Left forelimb (tissue), 1 donor: Measurements from ENCODE around the gene BCAT1.
A peak's percentile ranks its signal among the peaks of the same experiment; 100 is the strongest.

Source experiments
- DNase-seq: peaks from one replicate; pipeline ENCODE4 v3.0.0-alpha.2; 2018; ENCODE audit warnings: low spot score

The BCAT1 gene, protein sequence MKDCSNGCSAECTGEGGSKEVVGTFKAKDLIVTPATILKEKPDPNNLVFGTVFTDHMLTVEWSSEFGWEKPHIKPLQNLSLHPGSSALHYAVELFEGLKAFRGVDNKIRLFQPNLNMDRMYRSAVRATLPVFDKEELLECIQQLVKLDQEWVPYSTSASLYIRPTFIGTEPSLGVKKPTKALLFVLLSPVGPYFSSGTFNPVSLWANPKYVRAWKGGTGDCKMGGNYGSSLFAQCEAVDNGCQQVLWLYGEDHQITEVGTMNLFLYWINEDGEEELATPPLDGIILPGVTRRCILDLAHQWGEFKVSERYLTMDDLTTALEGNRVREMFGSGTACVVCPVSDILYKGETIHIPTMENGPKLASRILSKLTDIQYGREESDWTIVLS

DNA sequence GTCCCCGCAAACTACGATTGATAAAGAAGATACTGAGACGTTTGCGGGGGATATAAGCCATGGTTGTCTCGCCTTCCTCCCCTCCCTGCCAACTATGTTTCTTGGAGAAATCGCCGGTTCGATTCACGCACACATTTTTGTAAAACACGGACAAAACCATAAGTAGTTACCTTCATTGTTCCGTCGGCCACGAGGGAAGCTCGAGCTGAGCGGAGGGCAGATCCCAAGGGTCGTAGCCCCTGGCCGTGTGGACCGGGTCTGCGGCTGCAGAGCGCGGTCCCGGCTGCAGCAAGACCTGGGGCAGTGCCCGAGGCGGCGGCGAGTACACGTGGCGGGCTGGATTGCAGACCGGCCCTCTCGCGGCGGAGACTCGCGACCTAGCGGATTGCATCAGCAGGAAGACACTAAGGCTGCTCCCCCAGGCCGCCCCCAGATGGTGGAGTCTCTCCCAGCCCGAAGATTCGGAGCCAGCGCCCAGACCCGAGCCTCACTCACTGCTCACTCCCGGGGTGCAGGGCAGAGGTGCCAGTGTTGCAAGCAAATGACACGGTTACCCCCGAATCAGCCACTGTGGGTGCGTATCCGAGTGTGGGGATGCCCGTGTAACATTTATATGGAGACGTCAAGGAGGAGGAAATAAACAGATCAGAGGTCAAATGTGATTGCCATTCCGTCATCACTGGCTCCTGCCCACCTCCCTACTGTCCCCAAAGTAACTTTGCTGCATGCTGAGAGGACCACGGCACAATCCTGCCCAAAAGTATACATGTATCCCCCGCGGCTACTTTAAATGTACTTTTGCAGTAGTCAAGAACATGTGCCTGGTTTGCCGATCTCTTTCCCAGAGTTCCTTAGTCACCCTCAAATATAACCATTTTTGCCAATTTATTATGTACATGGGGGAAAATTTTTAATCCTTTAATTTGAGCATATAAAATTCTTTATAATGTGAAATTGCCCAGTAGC is at the start of gene BCAT1:
Gene BCAT1, minus strand, starts transcription at position 345 of the 966 bp plus-strand sequence. Its CDS starts 169 bp downstream, at position 176.
- DNase-seq: peak; percentile 87

DNA sequence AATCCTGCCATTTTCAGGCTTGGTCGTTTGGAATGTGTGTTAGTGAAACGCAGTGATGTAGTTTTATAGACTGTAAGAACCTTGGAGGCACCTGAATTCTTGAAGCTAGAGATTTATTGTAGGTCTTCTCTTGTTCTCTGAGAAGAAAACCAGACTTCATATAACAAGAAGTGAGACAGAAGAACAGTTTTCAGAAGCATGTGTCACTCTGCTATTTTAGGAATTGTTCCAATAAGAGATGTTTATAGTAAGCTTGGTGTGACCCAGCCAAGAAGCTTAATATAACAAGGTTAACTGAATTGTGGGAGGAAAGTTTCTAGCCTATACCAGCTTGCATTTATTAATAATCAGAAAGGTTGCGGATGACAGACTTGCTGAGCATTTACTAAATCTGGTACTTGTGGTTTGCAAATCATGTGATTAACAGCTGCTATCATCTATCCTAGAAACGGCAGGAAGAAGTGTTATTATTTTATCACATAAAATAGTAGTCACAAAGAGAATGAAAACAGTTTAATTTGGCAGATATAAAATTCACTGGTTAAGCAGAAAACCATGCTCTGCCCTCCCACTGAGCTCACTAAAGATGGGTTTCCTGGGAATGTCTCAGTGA is 49.2 kb upstream of the BCAT1 start:
- DNase-seq: no peak

DNA sequence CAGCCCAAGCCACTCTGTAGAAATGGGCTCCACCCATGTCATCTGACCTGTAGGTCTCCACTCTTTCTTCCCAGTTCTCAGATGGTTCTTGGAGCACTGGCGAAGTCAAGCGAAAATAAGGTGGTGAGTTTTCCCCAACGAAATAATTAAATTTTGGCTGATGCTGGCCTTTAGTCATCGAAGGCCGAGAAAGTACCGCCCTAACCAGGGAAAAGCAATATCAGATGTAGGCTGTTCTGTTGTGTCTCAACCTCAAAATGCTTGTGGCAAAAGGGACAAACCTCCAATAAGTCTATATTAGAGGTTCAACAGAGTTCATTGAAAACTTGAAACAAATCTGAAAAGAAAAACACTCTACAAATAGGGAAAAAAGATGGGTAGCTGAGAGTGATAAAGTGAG is 48.6 kb upstream of the BCAT1 start:
- no peak for DNase-seq

DNA sequence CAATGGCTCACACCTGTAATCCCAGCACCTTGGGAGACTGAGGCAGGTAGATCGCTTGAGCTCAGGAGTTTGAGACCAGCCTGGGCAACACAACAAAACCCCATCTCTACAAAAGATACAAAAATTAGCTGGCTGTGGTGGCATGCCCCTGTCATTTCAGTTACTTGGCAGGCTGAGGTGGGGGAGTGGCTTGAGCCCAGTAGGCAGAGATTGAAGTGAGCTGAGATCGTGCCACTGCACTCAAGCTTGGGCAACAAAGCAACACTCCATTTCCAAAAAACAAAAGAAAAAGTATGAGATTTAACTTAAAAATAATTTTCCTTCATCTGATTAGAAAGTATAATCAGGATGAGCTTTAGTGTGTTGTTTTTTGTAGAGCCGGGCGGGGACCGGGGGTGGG is 47.9 kb upstream of the BCAT1 start:
- DNase-seq: no peak

DNA sequence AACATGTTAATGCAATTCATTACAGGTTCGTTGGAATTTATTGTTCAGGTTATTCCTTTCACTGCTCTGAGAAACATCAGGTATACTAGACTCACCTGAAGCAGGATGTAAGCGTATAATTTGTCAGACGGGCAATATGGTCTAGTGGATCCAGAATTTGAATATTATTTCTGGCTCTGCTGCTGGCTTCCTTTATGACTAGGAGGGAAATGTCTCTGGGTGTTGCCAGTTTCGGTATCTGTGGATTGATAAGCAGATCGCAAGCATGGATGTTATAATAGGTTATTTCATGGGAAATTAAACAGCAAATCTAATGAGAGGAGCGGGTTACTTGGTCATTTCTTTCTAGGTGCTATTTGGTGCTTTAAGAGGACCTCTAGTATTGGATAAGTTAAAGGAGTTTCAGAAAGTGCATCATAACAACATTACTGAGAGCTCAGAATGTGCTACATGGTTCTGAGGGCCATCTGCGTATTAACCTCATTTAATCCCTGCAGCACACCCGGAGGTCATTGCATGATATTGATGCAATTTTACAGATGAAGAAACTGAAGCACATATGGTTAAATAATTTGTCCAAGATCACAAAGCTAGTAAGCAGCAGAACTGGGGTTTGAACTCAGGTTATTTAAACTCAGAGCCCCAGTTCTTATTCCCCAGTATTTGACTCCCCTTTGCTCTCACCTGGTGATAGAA is 47.3 kb upstream of the BCAT1 start:
- no peak for DNase-seq

DNA sequence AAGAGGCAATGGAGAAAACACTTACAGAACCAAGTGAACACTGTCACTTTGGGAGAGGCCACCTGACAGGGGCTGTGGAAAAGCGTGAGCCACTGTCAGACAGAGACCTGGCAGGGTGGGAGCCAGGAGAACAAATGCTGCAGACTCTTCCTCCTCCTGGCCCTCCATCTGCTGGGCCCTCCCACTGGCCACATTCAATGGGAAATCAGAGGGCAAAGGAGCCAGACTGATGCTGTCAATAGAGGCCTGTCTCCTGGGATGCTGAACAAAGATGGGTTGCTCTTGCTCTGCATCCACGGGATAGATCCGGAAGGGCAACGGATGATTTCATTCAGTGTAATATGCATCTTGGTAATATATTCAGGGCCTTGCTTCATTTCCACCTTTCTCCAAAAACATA is 44.9 kb upstream of the BCAT1 start:
- DNase-seq: no peak

DNA sequence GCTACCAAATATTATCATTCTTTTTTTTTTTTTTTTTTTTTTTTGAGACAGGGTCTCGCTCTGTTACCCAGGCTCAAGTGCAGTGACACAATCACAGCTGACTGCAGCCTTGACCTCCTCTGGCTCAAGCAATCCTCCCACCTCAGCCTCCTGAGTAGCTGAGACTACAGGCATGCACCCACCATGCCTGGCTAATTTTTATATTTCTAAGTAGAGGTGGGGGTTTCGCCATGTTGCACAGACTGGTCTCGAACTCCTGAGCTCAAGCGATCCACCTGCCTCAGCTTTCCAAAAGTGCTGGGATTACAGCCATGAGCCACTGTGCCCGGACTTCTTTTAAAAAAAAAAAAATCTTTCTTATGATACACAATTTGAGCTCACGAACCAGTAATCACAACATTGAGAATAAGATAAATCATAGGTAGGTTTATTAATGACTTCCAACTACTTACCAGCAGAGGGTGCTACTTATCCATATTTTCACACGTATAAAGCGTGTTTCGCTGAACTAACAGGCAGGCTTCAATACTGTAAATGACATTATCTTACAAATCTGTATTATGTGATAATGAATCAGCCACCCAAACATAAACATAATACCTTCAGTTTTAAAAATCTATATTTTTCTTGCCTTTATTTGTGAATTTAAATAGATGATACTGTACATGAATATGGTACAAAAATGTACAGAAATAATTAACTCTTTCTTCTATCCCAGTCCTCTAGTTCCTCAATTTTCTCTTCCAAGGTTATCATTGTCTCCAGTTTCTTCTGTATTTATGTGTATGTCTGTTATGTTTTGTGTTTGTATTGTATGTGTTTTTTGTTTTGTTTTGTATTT is 42.5 kb upstream of the BCAT1 start:
- no peak for DNase-seq

DNA sequence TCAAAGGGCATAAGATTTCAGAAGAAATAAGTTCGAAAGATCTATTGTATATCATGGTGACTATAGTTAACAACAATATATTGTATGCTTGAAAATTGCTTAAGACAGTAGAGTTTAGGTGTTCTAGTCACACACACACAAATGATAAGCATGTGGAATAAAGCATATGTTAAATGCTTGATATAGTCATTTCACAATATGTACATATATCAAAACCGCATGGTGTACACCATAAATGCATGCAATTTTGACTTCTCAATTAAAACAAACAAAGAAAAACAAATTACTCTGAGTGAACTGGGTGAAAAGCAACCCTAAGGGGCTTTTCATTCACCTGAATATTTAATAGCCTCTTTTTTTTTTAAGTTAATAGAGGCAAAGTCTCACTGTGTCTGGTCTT is 40.3 kb upstream of the BCAT1 start:
- no peak for DNase-seq

DNA sequence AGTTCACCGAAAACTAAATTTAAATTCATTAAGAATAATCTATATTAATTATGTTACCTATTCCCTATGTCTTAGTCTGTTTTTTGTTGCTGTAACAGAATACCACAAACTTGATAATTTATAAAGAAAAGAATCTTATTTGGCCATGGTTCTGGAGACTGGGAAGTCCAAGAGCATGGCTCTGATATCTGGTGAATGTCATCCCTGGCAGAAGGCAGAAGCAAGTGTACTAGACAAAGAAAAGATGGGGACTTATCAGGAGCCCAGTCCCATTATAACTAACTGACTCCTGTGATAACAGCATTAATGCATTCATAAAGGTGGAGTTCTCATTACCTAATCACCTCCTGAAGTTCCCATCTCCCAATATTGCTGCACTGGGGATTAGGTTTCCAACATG is 33.3 kb upstream of the BCAT1 start:
- no peak for DNase-seq

DNA sequence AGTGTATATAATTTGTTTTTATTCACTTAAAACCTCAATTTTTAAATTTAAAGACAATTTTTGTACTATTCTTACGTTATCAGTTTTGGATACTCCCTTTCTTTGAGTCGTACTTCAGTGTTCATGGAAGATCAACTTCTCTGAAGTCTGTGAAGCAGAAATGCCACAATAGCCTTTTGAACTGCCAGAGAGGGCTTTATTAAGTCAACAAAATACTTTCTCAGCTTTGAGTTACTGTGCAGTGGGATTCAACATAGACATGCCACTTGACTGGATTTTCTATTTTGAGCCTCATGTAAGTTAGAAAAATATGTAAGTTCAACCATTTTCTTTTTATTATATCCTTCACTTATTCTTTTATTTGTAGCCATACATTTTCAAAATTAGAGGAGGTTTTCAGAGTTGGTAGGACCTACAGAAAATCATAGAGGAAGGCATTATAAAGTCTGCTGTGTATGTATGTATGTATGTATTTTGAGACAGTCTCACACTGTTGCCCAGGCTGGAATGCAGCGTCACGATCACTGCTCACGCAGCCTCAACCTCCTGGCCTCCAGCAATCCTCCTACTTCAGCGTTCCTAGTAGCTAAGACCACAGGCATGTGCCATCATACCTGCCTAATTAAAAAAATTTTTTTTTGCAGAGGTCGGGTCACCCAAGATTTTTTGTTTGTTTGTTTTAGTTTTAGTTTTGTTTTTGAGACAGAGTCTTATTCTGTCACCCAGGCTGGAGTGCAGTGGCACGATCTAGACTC is 31.3 kb upstream of the BCAT1 start:
- DNase-seq: no peak

DNA sequence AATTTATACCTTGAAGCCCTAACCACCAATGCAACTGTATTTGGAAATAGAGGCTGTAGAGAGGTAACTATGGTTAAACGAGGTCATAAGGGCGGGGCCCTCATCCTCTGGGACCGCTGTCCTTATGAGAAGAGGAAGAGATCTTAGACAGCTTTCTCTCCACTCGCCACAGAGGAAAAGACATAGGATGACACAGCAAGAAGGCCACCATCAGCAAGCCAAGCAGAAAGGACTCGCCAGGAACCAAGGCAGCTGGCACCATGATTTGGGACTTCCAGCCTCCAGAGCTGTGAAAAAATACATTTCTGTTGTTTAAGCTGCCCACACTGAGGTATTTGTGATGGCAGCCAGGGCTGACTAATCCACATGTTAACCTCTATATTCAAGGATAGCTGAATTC is 30.4 kb upstream of the BCAT1 start:
- DNase-seq: no peak

DNA sequence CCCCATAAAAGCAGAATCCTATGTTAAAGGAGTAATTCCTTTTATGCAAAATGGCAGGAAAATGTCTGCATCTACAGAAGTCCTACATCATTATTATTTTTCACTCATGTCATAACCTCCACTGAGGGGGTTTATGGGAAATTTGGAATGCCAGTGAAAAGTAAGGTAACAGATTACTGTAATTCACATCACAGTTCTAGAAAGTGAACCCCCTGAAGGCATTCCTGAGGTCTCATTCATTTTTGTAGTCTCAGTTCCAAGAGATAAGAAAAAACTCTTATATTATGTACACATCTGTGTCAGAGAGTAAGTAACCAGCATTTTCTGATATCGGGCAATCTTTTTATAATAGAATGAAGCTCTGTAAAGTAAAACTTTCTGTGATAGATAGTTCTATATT is 28.8 kb upstream of the BCAT1 start:
- DNase-seq: no peak

DNA sequence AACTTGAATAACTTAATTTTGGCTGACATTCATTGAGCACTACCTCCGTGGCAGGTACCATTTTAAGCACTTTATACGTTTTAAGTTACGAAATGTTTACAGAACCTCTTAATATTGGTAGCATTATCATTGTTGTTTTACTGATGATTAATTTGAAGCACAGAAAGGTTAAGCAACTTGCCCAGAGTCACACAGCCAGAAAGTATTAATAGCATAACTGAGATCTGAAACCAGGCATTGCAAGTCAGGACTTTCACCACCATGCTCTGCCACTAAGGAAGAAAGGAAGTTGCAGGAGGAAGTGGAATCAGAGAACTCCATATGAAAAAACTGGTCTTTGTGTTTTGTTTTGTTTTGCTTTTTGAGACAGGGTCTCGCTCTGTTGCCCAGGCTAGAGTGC is 28.2 kb upstream of the BCAT1 start:
- DNase-seq: no peak

DNA sequence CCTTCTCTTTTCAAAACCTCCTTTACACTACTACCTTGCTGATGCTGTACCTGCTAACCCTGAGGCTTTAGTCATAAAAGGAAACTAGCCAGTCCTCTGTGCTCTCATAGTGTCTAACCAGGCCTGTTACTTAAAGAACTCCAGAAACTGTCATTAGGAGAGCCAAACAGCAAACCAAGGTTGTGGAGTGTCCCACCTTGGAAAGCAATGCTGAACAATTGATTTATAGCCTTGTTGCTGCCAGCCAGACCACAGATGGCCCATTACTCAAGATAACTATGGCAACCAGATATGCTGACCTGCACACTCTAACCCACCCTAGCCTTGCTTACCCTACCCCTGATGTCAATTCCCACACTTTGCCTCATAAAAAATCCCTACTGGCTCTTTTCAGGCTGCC is 26.5 kb upstream of the BCAT1 start:
- no peak for DNase-seq

DNA sequence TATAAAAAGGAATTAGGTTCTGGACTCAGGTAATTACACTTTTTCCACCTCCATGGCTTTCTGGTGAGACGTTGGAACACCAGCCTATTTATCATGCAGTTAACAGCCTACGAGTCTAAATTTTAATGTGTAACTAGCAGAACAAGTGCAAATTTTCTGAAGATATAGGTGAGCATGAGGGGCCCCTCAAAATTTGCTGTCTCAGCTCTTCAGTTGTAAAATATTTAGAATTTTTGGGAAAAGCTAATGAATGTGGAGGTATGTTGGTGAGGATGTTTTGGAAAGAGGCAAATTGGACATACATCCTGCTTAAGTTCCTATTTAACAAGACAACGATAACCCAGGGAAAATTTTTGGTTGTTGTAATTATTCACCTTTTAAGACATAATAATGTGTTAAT is 25.3 kb upstream of the BCAT1 start:
- no peak for DNase-seq

DNA sequence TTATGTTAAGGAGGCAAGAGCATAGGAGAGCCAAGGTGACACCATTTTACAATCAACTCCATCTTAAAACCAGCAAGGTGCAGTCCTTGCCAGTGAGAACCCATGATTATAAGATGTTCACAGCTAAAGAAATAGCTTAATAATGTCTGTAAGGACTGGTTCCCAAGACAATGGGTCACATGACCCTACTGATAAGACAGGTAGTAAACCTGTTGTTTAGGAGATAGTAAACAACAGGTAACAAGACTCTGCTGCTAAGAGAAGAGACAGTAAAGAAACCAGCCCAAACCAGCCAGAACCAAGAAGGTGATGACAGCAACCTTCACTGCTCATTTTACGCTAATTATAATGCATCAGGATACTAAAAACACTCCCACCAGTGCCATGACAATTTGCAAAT is 23.2 kb upstream of the BCAT1 start:
- no peak for DNase-seq

DNA sequence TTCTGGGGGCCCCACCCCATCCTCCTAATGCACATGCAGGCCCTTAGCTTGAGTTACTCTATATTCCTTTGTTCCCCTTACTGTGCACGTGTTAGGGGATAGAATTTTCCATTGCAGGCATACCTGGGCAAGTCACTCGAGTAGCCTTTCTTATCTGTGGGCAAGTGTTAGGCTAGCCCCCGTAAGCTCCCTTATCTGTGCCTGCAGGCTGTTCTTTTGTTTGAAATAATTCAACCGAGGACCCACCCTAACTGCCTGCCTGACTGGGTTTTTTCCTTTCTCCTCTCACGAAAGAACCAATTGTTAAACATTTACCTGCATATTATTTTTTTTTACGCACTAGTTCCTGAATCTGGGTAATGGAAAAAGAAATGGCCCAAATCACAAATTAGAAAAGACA is 21.3 kb upstream of the BCAT1 start:
- no peak for DNase-seq

DNA sequence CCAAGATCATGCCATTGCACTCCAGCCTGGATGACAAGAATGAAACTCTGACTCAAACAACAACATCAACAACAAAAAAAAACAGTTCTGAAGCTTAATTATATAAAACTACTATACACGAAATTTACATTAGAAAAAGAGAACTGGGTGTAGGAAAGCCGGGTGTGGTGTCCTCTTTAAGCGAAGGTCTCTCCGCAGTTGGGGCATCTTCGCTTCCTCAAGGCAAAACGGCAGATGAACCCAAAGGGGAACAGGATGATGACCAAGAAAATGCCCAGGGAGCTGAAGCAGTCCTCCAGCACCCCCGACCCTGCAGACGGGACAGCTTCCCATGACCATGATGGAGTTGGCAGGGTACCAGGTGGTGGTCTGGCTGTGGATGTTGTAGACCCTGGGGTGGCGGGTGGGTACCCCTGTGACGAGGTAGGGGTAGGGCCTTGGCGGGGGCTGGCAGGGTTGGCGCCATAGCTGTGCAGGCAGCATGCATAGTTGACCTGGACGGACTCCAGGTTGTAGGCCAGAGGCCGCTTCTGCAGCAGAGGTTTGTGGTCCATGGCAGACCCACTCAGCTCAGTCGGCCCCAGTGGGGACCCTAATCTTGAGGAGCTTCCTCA is 18.2 kb upstream of the BCAT1 start:
- DNase-seq: no peak

DNA sequence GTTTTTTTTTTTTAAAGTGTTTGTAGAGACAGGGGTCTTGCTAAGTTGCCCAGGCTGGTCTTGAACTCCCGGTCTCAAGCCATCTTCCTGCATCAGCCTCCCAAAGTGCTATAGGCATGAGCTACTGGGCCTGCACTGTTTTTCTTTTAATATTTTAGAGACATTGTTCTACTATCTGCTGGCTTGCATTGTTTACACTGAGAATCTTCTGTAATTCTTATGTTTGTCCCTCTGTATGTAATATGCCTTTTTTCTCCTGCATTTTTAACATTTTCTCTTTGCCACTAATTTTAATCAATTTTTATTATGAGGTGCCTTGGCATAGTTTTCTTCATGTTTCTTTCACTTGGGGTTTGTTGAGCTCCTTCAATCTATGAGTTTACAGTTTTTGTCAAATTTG is 15.4 kb upstream of the BCAT1 start:
- DNase-seq: no peak
